Measurements from ENCODE around the gene CD276.

CD276 gene

GRCh38 chr15:73683257-73683776, 866 bp upstream of the CD276 start:
- Histone ChIP-seq H3K27ac (ENCODE audit: insufficient read depth, low read depth, low read length, poor library complexity, severe bottlenecking) (peak overlapping the region; percentile 92), H3K36me3 (ENCODE audit: control insufficient read depth, insufficient read depth, low read length) (no peaks in the 10 kb centered on the region), H3K4me3 (ENCODE audit: insufficient read depth, low read depth, low read length) (peak overlapping the region; percentile 73), H3K27me3 (ENCODE audit: control insufficient read depth, insufficient read depth, low read length, poor library complexity, severe bottlenecking) (no peaks in the 10 kb centered on the region), H3K9me3 (ENCODE audit: control insufficient read depth, low read length) (no peaks in the 10 kb centered on the region), H3K4me1 (ENCODE audit: control insufficient read depth, insufficient read depth, low read length) (peaks cover 19% of the 10 kb centered on the region)
- WGBS, 2 experiments: 58 to 67% methylated on average over 6 to 7 of the region's 7 CpGs

- Histone ChIP-seq H3K4me3 (ENCODE audit: insufficient read depth, low read depth, low read length) (peak overlapping the region; percentile 73), H3K36me3 (ENCODE audit: control insufficient read depth, insufficient read depth, low read length) (no peaks in the 10 kb centered on the region), H3K27me3 (ENCODE audit: control insufficient read depth, insufficient read depth, low read length, poor library complexity, severe bottlenecking) (no peaks in the 10 kb centered on the region), H3K9me3 (ENCODE audit: control insufficient read depth, low read length) (no peaks in the 10 kb centered on the region), H3K27ac (ENCODE audit: insufficient read depth, low read depth, low read length, poor library complexity, severe bottlenecking) (peak overlapping the region; percentile 92), H3K4me1 (ENCODE audit: control insufficient read depth, insufficient read depth, low read length) (peaks cover 23% of the 10 kb centered on the region)
- 1% methylated on average over 52 of the region's 52 CpGs for WGBS, 2 experiments
Observed at GRCh38 chr15:73684581-73685455, 635 bp downstream of the CD276 start.

GRCh38 chr15:73685981-73686380, 1.8 kb downstream of the CD276 start:
- H3K27me3 ChIP-seq (ENCODE audit: control insufficient read depth, insufficient read depth, low read length, poor library complexity, severe bottlenecking): no peaks in the 10 kb centered on the region
- H3K27ac ChIP-seq (ENCODE audit: insufficient read depth, low read depth, low read length, poor library complexity, severe bottlenecking): no peak overlapping the region
- peaks cover 23% of the 10 kb centered on the region for H3K4me1 ChIP-seq (ENCODE audit: control insufficient read depth, insufficient read depth, low read length)
- peak overlapping the region; percentile 73 for H3K4me3 ChIP-seq (ENCODE audit: insufficient read depth, low read depth, low read length)
- WGBS, 2 experiments: 79 to 85% methylated on average over 6 of the region's 6 CpGs
- no peaks in the 10 kb centered on the region for H3K36me3 ChIP-seq (ENCODE audit: control insufficient read depth, insufficient read depth, low read length)
- H3K9me3 ChIP-seq (ENCODE audit: control insufficient read depth, low read length): no peaks in the 10 kb centered on the region

- Histone ChIP-seq H3K4me3 (ENCODE audit: insufficient read depth, low read depth, low read length) (no peak overlapping the region), H3K27me3 (ENCODE audit: control insufficient read depth, insufficient read depth, low read length, poor library complexity, severe bottlenecking) (no peaks in the 10 kb centered on the region), H3K27ac (ENCODE audit: insufficient read depth, low read depth, low read length, poor library complexity, severe bottlenecking) (no peak overlapping the region), H3K4me1 (ENCODE audit: control insufficient read depth, insufficient read depth, low read length) (peaks cover 27% of the 10 kb centered on the region), H3K9me3 (ENCODE audit: control insufficient read depth, low read length) (no peaks in the 10 kb centered on the region), H3K36me3 (ENCODE audit: control insufficient read depth, insufficient read depth, low read length) (no peaks in the 10 kb centered on the region)
- WGBS, 2 experiments: 73 to 81% methylated on average over 3 to 4 of the region's 4 CpGs
Observed at GRCh38 chr15:73686781-73687256, 2.6 kb downstream of the CD276 start.

- Histone ChIP-seq H3K9me3 (ENCODE audit: control insufficient read depth, low read length) (no peaks in the 10 kb centered on the region), H3K4me1 (ENCODE audit: control insufficient read depth, insufficient read depth, low read length) (peaks cover 29% of the 10 kb centered on the region), H3K36me3 (ENCODE audit: control insufficient read depth, insufficient read depth, low read length) (no peaks in the 10 kb centered on the region), H3K4me3 (ENCODE audit: insufficient read depth, low read depth, low read length) (no peak overlapping the region), H3K27ac (ENCODE audit: insufficient read depth, low read depth, low read length, poor library complexity, severe bottlenecking) (no peak overlapping the region), H3K27me3 (ENCODE audit: control insufficient read depth, insufficient read depth, low read length, poor library complexity, severe bottlenecking) (no peaks in the 10 kb centered on the region)
- 95 to 96% methylated on average over 2 of the region's 2 CpGs for WGBS, 2 experiments
Observed at GRCh38 chr15:73687351-73687750, 3.2 kb downstream of the CD276 start.

GRCh38 chr15:73688455-73688854, 4.3 kb downstream of the CD276 start:
- no peaks in the 10 kb centered on the region for H3K36me3 ChIP-seq (ENCODE audit: control insufficient read depth, insufficient read depth, low read length)
- no peaks in the 10 kb centered on the region for H3K27me3 ChIP-seq (ENCODE audit: control insufficient read depth, insufficient read depth, low read length, poor library complexity, severe bottlenecking)
- H3K27ac ChIP-seq (ENCODE audit: insufficient read depth, low read depth, low read length, poor library complexity, severe bottlenecking): no peak overlapping the region
- no peak overlapping the region for H3K4me3 ChIP-seq (ENCODE audit: insufficient read depth, low read depth, low read length)
- peaks cover 29% of the 10 kb centered on the region for H3K4me1 ChIP-seq (ENCODE audit: control insufficient read depth, insufficient read depth, low read length)
- 91 to 95% methylated on average over 6 of the region's 6 CpGs for WGBS, 2 experiments
- H3K9me3 ChIP-seq (ENCODE audit: control insufficient read depth, low read length): no peaks in the 10 kb centered on the region

GRCh38 chr15:73691396-73691795, 7.2 kb downstream of the CD276 start:
- WGBS, 2 experiments: 65 to 71% methylated on average over 6 of the region's 6 CpGs
- no peak overlapping the region for H3K4me3 ChIP-seq (ENCODE audit: insufficient read depth, low read depth, low read length)
- H3K27ac ChIP-seq (ENCODE audit: insufficient read depth, low read depth, low read length, poor library complexity, severe bottlenecking): no peak overlapping the region
- no peaks in the 10 kb centered on the region for H3K9me3 ChIP-seq (ENCODE audit: control insufficient read depth, low read length)
- no peaks in the 10 kb centered on the region for H3K27me3 ChIP-seq (ENCODE audit: control insufficient read depth, insufficient read depth, low read length, poor library complexity, severe bottlenecking)
- H3K36me3 ChIP-seq (ENCODE audit: control insufficient read depth, insufficient read depth, low read length): no peaks in the 10 kb centered on the region
- peaks cover 19% of the 10 kb centered on the region for H3K4me1 ChIP-seq (ENCODE audit: control insufficient read depth, insufficient read depth, low read length)

- H3K4me1 ChIP-seq (ENCODE audit: control insufficient read depth, insufficient read depth, low read length): peaks cover 16% of the 10 kb centered on the region
- no peak overlapping the region for H3K27ac ChIP-seq (ENCODE audit: insufficient read depth, low read depth, low read length, poor library complexity, severe bottlenecking)
- no peak overlapping the region for H3K4me3 ChIP-seq (ENCODE audit: insufficient read depth, low read depth, low read length)
- WGBS, 2 experiments: 93 to 94% methylated on average over 4 to 5 of the region's 5 CpGs
- no peaks in the 10 kb centered on the region for H3K27me3 ChIP-seq (ENCODE audit: control insufficient read depth, insufficient read depth, low read length, poor library complexity, severe bottlenecking)
- H3K9me3 ChIP-seq (ENCODE audit: control insufficient read depth, low read length): no peaks in the 10 kb centered on the region
- H3K36me3 ChIP-seq (ENCODE audit: control insufficient read depth, insufficient read depth, low read length): no peaks in the 10 kb centered on the region
Observed at GRCh38 chr15:73694419-73694818, 10.2 kb downstream of the CD276 start.

- no peak overlapping the region for H3K4me3 ChIP-seq (ENCODE audit: insufficient read depth, low read depth, low read length)
- H3K27me3 ChIP-seq (ENCODE audit: control insufficient read depth, insufficient read depth, low read length, poor library complexity, severe bottlenecking): no peaks in the 10 kb centered on the region
- no peak overlapping the region for H3K27ac ChIP-seq (ENCODE audit: insufficient read depth, low read depth, low read length, poor library complexity, severe bottlenecking)
- H3K4me1 ChIP-seq (ENCODE audit: control insufficient read depth, insufficient read depth, low read length): peaks cover 16% of the 10 kb centered on the region
- no peaks in the 10 kb centered on the region for H3K9me3 ChIP-seq (ENCODE audit: control insufficient read depth, low read length)
- WGBS, 2 experiments: 90 to 91% methylated on average over 16 of the region's 16 CpGs
- no peaks in the 10 kb centered on the region for H3K36me3 ChIP-seq (ENCODE audit: control insufficient read depth, insufficient read depth, low read length)
Observed at GRCh38 chr15:73695773-73696640, 11.8 kb downstream of the CD276 start.

GRCh38 chr15:73696641-73697001, 12.4 kb downstream of the CD276 start:
- Histone ChIP-seq H3K4me3 (ENCODE audit: insufficient read depth, low read depth, low read length) (no peak overlapping the region), H3K4me1 (ENCODE audit: control insufficient read depth, insufficient read depth, low read length) (peaks cover 14% of the 10 kb centered on the region), H3K27ac (ENCODE audit: insufficient read depth, low read depth, low read length, poor library complexity, severe bottlenecking) (no peak overlapping the region), H3K9me3 (ENCODE audit: control insufficient read depth, low read length) (no peaks in the 10 kb centered on the region), H3K36me3 (ENCODE audit: control insufficient read depth, insufficient read depth, low read length) (no peaks in the 10 kb centered on the region), H3K27me3 (ENCODE audit: control insufficient read depth, insufficient read depth, low read length, poor library complexity, severe bottlenecking) (no peaks in the 10 kb centered on the region)
- 98 to 100% methylated on average over 1 of the region's 1 CpG for WGBS, 2 experiments

Data from ectodermal cell (in vitro differentiated cells).